Activated CD4-positive, alpha-beta T cell treated with anti-CD3 and anti-CD28 coated beads, Interleukin-2, Interleukin-6, amounts not matched to agents 100 ng/mL and 50 ng/mL, durations not matched to agents 16 hours and 8 hours (primary cell): ENCODE data around the gene NCKAP5.

Experiments
- DNase-seq: peaks from one replicate; pipeline ENCODE4 v3.0.0-alpha.2; 2020

Gene NCKAP5

DNA sequence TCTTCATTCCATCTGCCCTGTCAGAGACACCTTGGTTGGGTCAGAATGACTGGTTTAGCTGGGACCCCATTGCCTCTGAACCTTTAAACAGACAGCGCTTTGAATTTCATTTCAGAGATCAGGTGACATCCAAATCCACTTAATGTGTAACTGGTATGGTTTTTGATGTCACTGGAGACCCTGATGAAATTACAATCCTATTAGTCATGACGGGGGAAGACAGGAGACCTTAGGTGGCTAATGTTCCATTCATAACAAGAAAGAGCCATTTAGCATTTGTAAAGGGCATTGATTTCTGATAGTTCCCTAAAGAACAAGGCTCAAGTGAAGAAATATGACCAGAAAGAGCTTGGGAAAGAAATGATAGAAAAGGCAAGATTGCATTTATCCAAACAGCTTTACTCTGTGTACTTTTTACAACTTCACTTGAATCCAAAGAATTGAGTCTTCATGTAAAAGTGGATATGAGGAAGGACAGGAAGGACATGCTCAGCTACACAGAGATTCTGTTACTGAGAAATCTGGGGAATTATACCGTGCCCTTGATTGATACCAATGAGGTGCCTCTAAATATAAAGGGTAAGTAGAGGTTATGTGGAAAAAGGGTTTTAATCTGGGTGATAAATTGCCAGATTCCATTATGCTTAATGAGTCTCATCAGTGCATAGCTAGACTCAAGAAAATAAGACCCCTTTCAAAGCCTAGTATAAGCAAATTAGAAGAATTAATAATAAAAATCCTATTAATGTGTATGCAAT lies 198.2 kb downstream of the NCKAP5 start:
- no peak for DNase-seq

DNA sequence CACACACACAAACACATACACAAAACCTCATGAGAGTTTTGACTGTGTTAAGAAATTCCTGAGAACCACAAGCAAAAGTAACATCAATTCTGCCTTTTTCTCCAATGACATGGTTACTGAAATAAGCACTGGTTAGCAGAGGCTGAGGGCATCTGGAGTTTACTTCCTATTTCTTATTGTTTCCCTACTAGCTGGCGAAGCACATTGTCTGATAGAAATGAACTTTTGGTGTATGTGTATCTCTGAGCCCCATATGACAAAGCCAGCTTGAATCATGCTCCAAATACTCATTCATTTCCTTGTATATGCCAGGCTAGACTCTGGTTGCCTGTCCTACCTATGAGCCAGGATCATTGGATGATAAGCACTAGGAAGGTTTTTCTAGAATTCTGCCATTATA lies 203.1 kb downstream of the NCKAP5 start:
- DNase-seq = no peak

- DNase-seq = no peak
These were observed 203.6 kb downstream of the NCKAP5 start for GRCh38 chr2:133364636-133365035.

GRCh38 chr2:133363884-133364283 lies 204.4 kb downstream of the NCKAP5 start:
- no peak for DNase-seq

- no peak for DNase-seq
These were observed 206.2 kb downstream of the NCKAP5 start for GRCh38 chr2:133362061-133362476.

DNA sequence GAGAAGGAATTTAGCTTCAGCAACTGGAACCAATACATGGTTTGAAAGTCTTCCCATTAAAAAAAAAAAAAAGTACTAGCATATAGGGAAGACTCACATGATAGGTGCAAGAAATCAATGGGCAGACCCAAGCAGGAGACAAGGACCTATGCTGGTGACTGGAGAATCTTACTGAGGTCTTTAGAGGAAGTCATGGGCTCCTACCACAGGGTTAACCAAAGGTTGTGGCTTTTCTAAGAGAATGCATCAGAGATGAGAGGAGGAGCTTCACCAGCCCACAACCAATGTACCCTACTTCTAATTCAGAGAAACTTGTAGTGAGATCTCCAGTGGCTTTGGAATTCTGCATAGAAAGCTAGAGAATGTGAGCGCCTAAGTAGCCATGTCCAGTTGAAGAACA lies 207.4 kb downstream of the NCKAP5 start:
- DNase-seq = no peak

DNA sequence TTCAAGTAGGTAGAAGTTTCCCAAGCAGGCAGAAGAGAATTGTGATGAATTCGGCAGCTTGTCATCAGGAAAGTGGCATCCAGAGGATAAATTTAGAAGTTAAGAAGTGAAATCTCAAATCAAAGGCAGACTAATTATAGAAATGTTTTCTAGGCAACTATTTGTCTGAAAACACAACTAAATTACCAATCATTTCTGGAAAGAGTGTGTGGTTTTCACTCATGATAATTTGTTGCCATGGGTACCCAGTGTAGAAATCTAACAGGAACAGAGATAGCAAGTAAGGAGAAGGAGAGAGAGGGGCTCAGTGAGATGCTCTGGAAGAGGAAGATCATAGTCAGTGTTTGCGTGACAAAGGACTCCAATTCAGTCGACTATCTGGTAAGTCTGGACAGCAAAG lies 208.1 kb downstream of the NCKAP5 start:
- DNase-seq = no peak

DNA sequence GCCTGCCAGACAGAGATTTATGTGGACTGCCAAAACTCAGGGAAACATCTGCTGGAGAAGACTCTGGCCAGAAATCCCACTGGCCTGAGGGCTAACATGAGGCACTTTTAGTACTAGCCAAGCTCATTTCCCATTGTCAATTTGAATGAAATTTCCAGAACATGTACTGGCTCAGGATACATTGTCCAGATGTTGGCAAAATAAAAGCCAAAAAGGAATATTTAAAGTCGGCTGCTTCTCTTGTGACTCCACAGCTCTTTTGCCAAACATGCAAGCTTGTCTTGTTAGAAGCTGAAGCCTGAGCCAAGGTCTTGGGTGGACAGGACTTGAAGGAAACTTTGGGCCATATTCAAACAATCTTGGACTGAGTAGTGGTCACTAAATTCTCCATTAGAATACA lies 215.5 kb downstream of the NCKAP5 start:
- no peak for DNase-seq

- DNase-seq = no peak
These were observed 221.6 kb downstream of the NCKAP5 start for GRCh38 chr2:133346654-133347053.

- DNase-seq = no peak
These were observed 222.6 kb downstream of the NCKAP5 start for GRCh38 chr2:133345638-133346037.

DNA sequence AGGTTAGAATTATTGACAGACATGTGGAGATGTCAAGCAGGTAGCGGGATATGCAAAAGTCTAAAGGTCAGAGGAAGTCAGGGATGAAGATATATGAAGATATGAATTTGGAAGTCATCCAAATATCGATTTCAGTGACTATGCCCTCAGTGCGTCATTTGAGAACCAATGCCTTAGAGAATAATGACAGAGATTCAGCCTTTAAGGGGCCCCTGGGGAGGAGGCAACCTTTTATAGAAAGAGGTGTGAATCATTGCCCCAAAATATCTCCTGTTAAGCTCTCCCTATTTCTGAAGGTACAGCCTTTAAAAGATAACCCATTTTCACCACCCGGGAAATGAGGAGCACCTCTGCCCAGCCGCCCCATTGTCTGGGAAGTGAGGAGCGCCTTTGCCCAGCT lies 223.4 kb downstream of the NCKAP5 start:
- no peak for DNase-seq

- DNase-seq = no peak
These were observed 225.3 kb downstream of the NCKAP5 start for GRCh38 chr2:133343018-133343352.

DNA sequence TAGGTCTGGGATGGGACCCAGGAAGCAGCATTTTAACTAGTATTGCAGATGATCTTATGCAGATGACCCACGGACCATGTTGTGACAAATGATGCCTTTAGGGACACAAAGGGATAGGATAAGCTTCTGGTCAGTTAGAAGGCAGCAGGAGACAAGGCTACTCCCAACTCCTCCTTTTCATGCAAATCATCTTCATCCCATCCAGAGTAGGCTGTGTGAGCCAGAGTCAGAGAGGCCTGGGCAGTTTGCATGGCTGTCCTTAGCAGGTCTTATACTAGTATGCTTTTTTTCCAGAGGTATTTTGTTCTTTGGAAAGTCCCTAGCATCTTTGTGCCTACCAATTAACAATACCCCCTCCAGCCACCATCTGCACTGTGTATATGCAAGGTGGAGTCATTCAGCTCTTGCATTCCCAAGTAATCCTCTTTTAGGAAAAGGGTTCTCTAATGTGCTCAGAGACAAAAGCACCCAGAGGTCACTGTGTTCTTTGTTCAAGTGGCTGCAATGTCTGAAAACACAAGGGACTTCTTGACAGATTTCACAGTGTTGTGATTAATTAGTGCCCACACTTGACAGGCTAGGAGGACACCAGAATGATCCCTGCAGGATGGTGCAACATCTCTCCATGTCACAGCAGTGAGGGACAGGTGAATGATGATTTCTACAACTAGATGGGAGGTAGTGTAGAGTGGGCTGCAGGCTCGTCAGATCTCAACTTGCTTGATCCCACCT lies 225.8 kb downstream of the NCKAP5 start:
- no peak for DNase-seq

DNA sequence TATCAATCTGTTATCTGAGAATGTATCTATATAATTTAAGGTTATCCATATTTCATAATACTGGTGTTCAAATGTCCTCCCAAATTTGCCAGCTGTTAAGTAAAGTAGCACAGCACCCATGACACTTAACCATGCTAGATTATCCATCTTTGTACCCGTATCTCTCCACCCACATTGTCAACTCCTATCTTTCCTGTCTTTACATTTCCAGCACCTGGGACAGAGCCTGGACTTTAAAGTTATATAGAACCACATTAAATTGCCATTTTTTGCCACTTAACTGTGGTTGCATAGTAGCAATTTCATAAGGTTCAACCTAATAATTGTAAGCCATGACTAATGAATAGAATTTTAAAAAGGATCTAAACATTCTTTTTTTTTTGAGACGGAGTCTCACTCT lies 226.7 kb downstream of the NCKAP5 start:
- no peak for DNase-seq

- no peak for DNase-seq
These were observed 230.0 kb downstream of the NCKAP5 start for GRCh38 chr2:133338224-133338623.

GRCh38 chr2:133334923-133335322 lies 233.3 kb downstream of the NCKAP5 start:
- no peak for DNase-seq

GRCh38 chr2:133333181-133333580 lies 235.1 kb downstream of the NCKAP5 start:
- no peak for DNase-seq

- no peak for DNase-seq
These were observed 236.8 kb downstream of the NCKAP5 start for GRCh38 chr2:133331436-133331835.

DNA sequence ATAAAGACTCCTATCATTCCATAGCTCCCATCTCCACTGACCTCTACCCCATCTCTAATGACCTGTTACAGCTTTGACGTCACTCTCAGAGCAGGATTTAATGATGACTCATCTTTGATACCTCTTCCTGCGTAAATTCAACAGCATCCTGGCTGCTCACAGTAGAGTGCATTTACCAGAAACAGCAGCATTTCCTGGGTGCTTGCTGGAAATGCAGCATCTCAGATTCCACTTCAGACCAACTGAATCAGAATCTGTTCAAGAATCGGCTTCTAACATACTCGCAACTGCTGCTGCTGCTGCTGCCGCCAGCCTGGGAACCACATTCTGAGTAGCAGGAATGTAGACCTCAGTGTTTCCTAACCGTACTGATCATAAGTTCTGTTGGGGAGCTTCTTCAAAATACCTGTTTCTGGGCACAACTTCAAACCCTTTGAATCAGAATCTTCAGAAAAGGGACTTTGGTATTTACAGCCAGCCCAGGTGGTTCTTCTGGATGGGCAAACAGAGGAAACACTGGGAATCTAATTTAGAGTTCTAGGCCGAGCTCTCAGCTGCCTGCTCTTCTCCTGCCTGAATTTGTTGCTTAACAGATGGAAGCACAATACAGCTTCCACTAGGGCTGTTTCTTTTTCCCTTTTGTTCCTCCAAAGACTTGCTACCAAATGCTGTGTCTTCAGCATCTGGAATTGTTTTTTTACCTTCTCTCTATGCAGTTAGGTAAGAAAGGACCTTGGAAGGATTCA lies 241.4 kb downstream of the NCKAP5 start:
- DNase-seq = no peak

GRCh38 chr2:133324150-133324561 lies 244.1 kb downstream of the NCKAP5 start:
- DNase-seq = no peak

GRCh38 chr2:133322909-133323308 lies 245.4 kb downstream of the NCKAP5 start:
- no peak for DNase-seq

GRCh38 chr2:133317178-133317577 lies 251.1 kb downstream of the NCKAP5 start:
- DNase-seq = no peak

DNA sequence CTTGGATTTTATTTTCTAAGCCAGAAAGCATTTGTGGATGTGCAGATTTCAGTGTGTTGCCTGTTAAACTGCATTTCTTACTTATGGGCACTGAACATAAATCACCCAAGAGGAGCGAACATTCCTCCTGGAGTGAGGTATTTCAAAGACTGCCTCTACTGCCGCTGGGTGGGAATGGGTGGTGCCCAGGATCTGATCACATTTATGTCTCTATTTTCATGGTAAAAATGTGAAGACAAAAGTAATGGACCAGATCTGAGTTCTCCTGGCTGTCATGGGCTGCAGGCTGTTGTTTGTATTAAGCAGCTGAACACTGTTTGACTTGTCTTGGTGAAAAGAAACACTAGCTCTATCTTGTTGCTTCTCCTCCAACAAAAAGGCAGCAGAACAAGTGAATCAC lies 251.7 kb downstream of the NCKAP5 start:
- DNase-seq = no peak

DNA sequence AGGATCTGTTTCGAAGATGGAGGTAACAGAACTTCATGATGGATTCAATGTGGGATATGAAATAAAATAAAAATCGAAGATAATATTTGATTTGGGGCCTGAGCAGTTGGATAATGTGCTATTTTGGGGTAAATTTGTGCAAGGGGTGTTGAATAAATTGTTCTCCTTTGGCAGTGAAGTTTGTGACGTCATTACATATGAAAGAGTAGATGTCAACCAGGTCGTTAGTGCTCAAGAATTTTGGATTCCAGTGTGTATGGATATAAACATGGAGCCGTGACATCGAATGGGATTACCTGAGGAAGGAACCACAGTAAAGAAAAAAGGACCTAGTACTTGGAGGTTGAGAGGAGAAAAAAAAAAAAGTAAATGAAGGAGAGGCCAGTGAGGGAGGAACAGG lies 253.0 kb downstream of the NCKAP5 start:
- DNase-seq = no peak
